ENCODE results near the gene UQCRC1.
"Not testable (repeated sequence)": the region's sequence is repeated elsewhere in the genome, so short reads cannot be mapped to it uniquely, and the experiment has no call there.

UQCRC1 gene

DNA sequence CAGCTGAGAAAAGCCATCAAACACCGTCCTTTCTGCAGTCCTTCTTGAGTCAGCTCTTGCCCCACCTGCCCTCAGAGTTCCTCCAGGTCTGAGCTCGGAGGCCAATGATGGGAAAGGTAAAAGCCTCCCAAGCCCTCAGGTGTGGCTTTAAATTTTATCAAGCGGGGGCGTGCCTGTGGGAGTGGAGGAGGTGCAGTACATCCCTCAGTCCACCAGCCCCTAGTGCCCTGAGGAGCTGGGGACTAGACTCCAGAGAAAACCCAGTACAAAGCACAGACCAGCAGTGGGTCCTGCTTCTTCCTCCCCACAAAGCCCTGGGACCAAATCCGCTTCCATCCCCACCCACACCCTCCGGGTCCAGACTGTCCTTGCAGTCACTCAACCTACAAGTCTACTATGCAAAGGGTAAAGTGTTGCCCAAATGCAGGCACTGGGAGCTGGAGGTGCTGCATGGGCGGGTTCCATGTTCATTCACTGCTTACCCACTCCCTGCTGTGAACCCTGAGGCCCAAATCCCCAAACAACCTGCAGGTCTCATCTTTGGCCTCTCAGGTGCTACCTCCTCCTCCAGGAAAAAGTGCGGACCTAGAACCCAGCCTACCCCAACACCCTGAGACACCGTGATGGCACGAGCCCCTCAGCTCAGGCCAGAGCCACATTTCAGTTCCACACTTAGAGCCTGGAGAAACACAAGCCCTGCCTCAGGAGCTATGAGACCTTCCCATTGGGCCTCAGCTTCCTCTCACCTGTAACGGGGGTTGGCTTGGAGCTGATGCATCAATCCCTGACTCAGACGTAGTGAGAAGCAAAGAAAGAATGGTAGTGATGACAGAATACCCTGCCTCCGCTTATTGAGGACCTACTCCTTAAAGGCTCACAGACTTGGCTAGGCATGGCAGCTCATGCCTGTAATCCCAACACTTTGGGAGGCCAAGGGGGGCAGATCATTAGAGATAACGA, 55.3 kb downstream of the UQCRC1 start:
- no peak for DNase-seq

DNA sequence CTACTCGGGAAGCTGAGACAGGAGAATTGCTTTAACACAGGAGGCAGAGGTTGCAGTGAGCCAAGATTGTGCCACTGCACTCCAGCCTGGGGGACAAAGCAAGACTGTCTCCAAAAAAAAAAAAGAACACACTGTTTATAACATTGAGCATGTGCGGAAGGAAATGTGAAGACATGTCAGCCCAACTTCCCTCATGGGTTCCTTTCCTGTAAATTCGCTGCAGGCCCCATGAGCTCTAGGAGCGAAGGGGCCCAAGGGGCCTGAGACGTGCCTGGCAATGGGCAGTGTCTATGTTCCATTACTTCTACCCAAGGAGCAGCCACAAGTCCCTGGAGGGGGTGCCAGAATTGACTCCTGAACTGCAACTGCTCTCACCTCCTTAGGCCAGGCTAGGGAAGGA, 56.1 kb downstream of the UQCRC1 start:
- DNase-seq: no peak

GRCh38 chr3:48552111-48552951, 57.1 kb downstream of the UQCRC1 start:
- DNase-seq: no peak

DNA sequence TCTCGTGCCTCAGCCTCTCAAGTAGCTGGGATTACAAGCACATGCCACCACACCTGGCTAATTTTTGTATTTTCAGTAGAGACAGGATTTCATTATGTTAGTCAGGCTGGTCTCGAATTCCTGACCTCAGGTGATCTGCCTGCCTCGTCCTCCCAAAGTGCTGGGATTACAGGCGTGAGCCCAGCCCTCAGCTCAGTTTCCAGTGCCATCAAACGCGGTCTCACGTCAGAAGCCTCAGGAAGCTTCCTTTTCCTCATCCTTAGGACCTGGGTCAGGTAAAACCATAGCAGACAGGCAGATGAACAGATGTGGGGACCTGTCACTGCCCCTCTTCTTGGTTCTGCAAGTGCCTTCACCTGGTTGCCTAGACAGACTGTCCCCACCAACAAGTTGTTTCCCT, 57.8 kb downstream of the UQCRC1 start:
- not testable (repeated sequence) for DNase-seq

Data from fibroblast of skin of right biceps (primary cell).